Adrenal gland (tissue), 12 donors: Measurements from ENCODE around the gene GRM4. TPM values are rescaled to one million over a fixed set of nuclear protein-coding genes. Genes with fewer than 3 reads are reported as not detected.

Source experiments
- DNase-seq, 7 donors: peaks; one replicate each; pipeline ENCODE4 v3.0.0-alpha.2; 2019 to 2020
- H3K27ac ChIP-seq, 5 donors: fragments of 200-600 bp; sonication (generic) in 4 of 5; 1 replicate in 3 of 5; 2 replicates in 2 of 5; pipeline versions ENCODE4 v1.5.1 to v1.8.0; 2016 to 2020; ENCODE audit warnings: mild to moderate bottlenecking in 1 of 5
- H3K27me3 ChIP-seq: fragments of 200-600 bp; 2 replicates; pipeline ENCODE4 v1.8.0; 2021
- H3K36me3 ChIP-seq, 2 donors: fragments of 200-600 bp; replicated peaks in 1 of 2; 1 replicate in 1 of 2; 2 replicates in 1 of 2; pipeline versions ENCODE4 v1.5.1 to v1.8.0; 2018 to 2022
- H3K4me1 ChIP-seq, 2 donors: fragments of 200-600 bp; replicated peaks in 1 of 2; 1 replicate in 1 of 2; 2 replicates in 1 of 2; pipeline versions ENCODE4 v1.5.1 to v1.8.0; 2018 to 2021
- H3K4me3 ChIP-seq, 4 donors: fragments of 200-600 bp; sonication (generic) in 3 of 4; one replicate each; pipeline ENCODE4 v1.5.1; 2016 to 2018
- H3K9me3 ChIP-seq, 3 donors: fragments of 200-600 bp; sonication (generic) in 1 of 3; replicated peaks in 1 of 3; 1 replicate in 2 of 3; 2 replicates in 1 of 3; pipeline versions ENCODE4 v1.5.1 to v1.8.0; 2016 to 2021
- CTCF ChIP-seq, 6 experiments: fragments of 450-650 bp in 4 of 6; fragments of 200-600 bp in 2 of 6; sonication (generic) in 1 of 6; IDR thresholded peaks; 1 replicate in 5 of 6; 2 replicates in 1 of 6; pipeline versions ENCODE4 v1.5.1 to v1.8.0; 2016 to 2021; ENCODE audit warnings: antibody characterized with exemption in 6 of 6, mild to moderate bottlenecking in 2 of 6, moderate library complexity in 1 of 6
- POLR2A ChIP-seq, 2 donors: fragments of 450-650 bp; IDR thresholded peaks; one replicate each; pipeline ENCODE4 v1.6.1; 2017; ENCODE audit warnings: antibody characterized with exemption in 2 of 2, mild to moderate bottlenecking in 2 of 2, moderate library complexity in 1 of 2
- WGBS, 4 donors: extraction: QIAGEN DNeasy Blood & Tissue Kit in 2 of 4; methylation state at CpG; one replicate each; pipeline versions ENCODE4 v1.1.5 to v1.1.7; 2013 to 2017; 5-methylcytosine and 5-hydroxymethylcytosine counted together
- intact Hi-C, 2 donors: fragments of 100-400 bp; cut with DNase I; formaldehyde crosslinking; loops; one replicate each; pipeline versions ENCODE4 v1.14.1 to v1.15.0; 2022 to 2023
- polyA plus RNA-seq, 3 donors: library from polyadenylated mRNA; stranded (reverse); fragments of 200-250 nt in 2 of 3; fragments of 350-450 nt in 1 of 3; fragmentation: Illumina TruSeq in 1 of 3; extraction: RNeasy Lipid Tissue Mini Kit (QIAGEN cat#74804) in 1 of 3; gene quantifications; one replicate each; pipeline ENCODE4 v1.2.3, GENCODE V29; 2013 to 2014
- total RNA-seq, 9 donors: library from RNA; depleted of rRNA in 4 of 9; stranded (reverse); fragments of >200 nt in 4 of 9; fragments of 120-200 nt in 1 of 9; fragmentation: NEBNext Ultra II Directional in 1 of 9; extraction: Animal tissue kit (Norgen Biotek cat#: 25700) in 1 of 9; gene quantifications; one replicate each; pipeline versions ENCODE4 v1.1.0 to v1.2.4, GENCODE V29; 2013 to 2023
- donor health status: healthy with polysubstance abuse.
- donor health status: Bipolar disorder and iron deficiency.
- donor health status: DM: yes; HTN: yes; CAD: no.
- donor health status: DM: no; HTN: no; CAD: no.
- donor health status: DM: no; HTN: no; CAD: no.
- donor health status: DM: yes; HTN: yes; CAD: no.

GRM4 gene
- total and polyA plus RNA-seq, 12 donors, result 0.06 TPM; not detected in 11

- Histone ChIP-seq H3K36me3 (no peaks in the 10 kb centered on the region), H3K4me3 (no peak overlapping the region), H3K9me3 (no peaks in the 10 kb centered on the region), H3K4me1 (no peaks in the 10 kb centered on the region), H3K27me3 (no peaks in the 10 kb centered on the region), H3K27ac (no peak overlapping the region)
- intact Hi-C loops, result loop anchor here (5.0 kb wide), 1 partner anchor 253 kb away; no protein-coding TSS in a partner anchor
- no peak for DNase-seq
- TF ChIP-seq CTCF (IDR thresholded peaks at IDR 0.05), result no peak
- TF ChIP-seq POLR2A (IDR thresholded peaks at IDR 0.05), result no peak
- 73 to 83% (median 76%) methylated on average over 8 of the region's 8 CpGs for WGBS, 4 donors
Measured at GRCh38 chr6:34025112-34025807, 120.6 kb downstream of the GRM4 start.

GRCh38 chr6:34022873-34023255 lies 123.0 kb downstream of the GRM4 start:
- H3K27ac ChIP-seq, result no peak overlapping the region
- no peaks in the 10 kb centered on the region for H3K27me3 ChIP-seq
- no peaks in the 10 kb centered on the region for H3K36me3 ChIP-seq
- no peak for TF ChIP-seq CTCF (IDR thresholded peaks at IDR 0.05)
- TF ChIP-seq POLR2A (IDR thresholded peaks at IDR 0.05), result no peak
- no peaks in the 10 kb centered on the region for H3K4me1 ChIP-seq
- intact Hi-C loops, result no loop called here
- WGBS, 4 donors, result 79 to 89% (median 83%) methylated on average over 9 of the region's 9 CpGs
- DNase-seq, result no peak
- H3K9me3 ChIP-seq, result no peaks in the 10 kb centered on the region
- no peak overlapping the region for H3K4me3 ChIP-seq

GRCh38 chr6:34022250-34022872 lies 123.5 kb downstream of the GRM4 start:
- intact Hi-C loops, result no loop called here
- Histone ChIP-seq H3K4me1 (no peaks in the 10 kb centered on the region), H3K27ac (no peak overlapping the region), H3K4me3 (no peak overlapping the region), H3K9me3 (no peaks in the 10 kb centered on the region), H3K36me3 (no peaks in the 10 kb centered on the region), H3K27me3 (no peaks in the 10 kb centered on the region)
- no peak for DNase-seq
- WGBS, 4 donors, result 60 to 71% (median 66%) methylated on average over 9 to 22 of the region's 22 CpGs
- TF ChIP-seq POLR2A (IDR thresholded peaks at IDR 0.05), result no peak
- TF ChIP-seq CTCF (IDR thresholded peaks at IDR 0.05), result no peak

GRCh38 chr6:34021554-34022190 lies 124.2 kb downstream of the GRM4 start:
- H3K27ac ChIP-seq, result no peak overlapping the region
- no peaks in the 10 kb centered on the region for H3K9me3 ChIP-seq
- WGBS, 4 donors, result 63 to 74% (median 66%) methylated on average over 19 of the region's 19 CpGs
- intact Hi-C loops, result no loop called here
- DNase-seq, result no peak
- TF ChIP-seq CTCF (IDR thresholded peaks at IDR 0.05) (no peak), POLR2A (IDR thresholded peaks at IDR 0.05) (no peak)
- H3K36me3 ChIP-seq, result no peaks in the 10 kb centered on the region
- H3K4me3 ChIP-seq, result no peak overlapping the region
- no peaks in the 10 kb centered on the region for H3K4me1 ChIP-seq
- H3K27me3 ChIP-seq, result no peaks in the 10 kb centered on the region
